Measurements from ENCODE around the gene RASSF7.
A peak's percentile ranks its signal among the peaks of the same experiment; 100 is the strongest.
"Not testable (repeated sequence)": the region's sequence is repeated elsewhere in the genome, so short reads cannot be mapped to it uniquely, and the experiment has no call there.

The RASSF7 gene, protein sequence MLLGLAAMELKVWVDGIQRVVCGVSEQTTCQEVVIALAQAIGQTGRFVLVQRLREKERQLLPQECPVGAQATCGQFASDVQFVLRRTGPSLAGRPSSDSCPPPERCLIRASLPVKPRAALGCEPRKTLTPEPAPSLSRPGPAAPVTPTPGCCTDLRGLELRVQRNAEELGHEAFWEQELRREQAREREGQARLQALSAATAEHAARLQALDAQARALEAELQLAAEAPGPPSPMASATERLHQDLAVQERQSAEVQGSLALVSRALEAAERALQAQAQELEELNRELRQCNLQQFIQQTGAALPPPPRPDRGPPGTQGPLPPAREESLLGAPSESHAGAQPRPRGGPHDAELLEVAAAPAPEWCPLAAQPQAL

DNA sequence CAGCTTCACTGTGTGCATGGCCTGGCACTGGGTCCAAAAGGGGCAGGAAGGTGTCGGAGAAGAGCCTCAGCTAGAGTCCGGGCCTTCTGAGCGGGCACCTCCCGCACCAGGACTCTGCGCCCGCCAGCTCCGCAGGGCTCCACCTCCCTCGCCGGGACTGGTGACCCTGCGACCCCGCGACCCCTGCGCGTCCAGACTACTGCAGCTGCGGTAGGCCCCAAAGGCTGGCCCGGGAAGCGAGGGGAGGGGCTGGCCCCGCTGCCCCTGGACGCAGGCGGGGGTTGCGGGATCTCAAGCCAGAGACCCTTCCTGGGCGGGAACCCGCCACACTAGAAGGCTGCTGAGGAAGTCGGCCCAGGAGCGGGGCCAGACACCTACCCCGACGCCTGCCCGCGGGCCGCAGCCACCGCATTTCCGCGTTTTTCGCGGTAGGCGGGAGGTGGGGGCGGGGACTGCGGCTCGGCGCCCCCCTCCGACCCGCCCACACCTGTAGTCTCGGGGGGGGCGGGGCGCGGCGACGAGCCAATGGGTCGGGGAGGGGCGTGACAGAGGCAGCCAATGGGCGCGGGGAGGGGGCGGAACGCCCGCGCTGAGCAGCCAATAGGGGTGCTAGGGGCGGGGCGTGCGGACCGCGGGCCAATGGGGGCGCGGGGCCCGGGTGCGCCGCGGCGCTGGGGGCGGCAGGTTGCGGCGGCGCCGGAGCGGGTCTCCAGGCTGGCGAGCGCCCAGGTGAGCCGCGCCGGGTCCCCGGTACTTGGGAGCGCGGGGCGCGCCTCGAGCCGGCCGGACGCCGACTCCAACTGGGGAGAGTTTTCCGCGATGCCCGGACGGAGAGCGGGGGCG is at the start of gene RASSF7, which contains the start of gene LMNTD2:
Gene RASSF7 (plus strand): TSS at position 666 of the 843 bp plus-strand sequence. CDS start 799 bp downstream, outside the sequence.
Gene LMNTD2 (minus strand): TSS at position 434 of the 843 bp plus-strand sequence. CDS start 22 bp downstream, at position 412.
- peak; percentile 89 for DNase-seq

DNA sequence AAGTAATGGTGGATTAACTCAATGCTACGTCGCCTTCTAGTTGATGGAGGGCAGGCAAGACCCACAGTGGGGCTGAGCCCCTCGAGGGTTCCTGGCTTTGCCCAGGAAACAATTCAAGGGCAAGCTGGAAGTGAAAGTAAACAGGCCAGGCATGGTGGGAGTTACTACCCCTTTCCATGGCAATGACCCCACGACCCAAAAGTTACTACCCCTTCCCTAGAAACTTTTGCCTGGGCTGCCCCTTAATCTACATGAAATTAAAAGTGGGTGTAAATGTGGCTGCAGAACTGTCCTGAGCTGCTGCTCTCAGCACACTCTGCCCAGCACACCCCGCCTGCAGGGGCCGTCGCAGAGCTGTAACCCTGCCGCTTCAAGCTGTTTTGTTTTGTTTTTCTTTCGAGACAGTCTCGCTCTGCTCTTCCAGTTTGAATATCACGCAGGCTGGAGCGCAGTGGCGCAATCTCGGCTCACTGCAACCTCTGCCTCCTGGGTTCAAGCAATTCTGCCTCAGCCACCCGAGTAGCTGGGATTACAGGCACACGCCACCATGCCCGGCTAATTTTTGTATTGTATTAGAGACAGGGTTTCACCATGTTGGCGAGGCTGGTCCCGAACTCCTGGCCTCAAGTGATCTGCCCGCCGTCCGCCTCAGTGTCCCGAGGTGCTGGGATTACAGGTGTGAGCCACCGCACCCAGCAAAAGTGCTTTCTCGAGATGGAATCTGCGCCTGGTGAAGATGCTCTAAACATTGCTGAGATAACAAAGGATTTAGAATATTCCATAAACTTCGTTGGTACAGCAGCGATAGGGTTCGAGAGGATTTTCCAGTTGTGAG is 47.8 kb upstream of the RASSF7 start:
- DNase-seq = no peak

DNA sequence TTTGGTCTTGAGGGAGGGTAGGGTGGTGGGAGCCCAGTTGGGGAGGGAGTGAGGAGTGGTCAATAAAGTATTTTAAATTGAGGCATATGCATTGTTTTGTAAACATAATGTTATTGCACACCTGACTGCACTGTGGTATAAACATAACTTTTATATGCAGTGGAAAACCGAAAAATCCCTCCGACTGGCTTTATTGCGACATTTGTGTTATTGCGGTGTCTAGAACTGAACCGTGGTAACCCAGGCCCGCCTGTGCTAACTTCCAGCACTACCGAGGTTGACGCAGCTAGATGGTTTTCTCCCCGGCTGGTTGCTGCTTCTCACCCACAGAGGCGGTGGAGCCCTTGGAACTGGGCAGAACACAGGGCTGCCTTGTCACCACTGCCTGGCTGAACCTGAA is 46.2 kb upstream of the RASSF7 start:
- DNase-seq = no peak

DNA sequence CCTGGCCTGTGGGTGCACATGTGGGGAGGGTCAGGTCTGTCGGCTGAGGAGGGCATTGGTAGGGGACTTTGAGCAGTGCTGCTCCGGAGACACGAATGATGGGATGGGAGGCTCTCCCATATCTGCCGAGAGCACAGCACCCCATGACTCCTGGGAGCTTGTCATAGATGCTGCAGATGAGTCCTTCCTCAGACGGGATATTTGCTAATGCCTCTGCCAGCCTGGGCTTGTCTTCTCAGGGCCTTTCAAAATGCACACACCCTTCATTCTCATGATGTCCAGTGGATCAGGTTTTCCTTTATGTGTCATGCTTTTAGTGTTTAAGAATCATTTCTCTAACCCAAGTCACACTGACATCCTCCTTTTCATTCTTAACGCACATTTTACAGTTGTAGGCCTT is 45.6 kb upstream of the RASSF7 start:
- no peak for DNase-seq

DNA sequence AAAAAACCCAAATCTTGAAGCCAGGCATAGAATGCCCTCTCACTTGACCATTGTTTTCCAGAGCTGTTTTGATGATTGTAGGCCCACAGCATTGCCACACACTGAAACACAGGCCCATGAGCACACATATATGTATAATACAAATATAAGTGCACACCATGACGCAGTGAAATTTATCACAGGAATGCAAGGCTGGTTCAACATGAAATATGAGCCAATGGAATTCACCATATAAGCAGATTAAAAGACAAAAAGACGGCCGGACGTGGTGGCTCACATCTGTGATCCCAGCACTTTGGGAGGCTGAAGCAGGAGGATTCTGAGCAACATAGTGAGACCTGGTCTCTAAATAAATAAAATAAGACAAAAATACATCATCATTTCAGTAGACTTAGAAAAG is 44.4 kb upstream of the RASSF7 start:
- DNase-seq = no peak

DNA sequence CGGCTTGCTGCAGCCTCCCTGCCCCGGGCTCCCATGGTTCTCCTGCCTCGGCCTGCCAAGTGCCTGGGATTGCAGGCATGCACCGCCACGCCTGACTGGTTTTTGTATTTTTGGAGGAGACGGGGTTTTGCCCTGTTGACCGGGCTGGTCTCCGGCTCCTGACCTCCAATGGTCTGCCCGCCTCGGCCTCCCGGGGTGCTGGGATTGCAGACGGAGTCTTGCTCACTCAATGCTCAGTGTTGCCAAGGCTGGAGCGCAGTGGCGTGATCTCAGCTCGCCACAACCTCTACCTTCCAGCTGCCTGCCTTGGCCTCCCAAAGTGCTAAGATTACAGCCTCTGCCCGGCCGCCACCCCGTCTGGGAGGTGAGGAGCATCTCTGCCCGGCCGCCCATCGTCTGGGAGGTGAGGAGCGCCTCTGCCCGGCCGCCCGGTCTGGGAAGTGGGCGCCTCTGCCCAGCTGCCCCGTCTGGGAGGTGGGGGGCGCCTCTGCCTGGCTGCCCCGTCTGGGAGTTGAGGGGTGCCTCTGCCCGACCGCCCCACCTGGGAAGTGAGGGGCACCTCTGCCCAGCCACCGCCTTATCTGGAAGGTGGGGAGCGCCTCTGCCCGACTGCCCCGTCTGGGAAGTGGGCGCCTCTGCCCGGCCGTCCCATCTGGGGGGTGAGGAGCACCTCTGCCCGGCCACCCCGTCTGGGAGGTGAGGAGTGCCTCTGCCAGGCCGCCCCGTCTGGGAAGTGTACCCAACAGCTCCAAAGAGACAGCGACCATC is 43.7 kb upstream of the RASSF7 start:
- not testable (repeated sequence) for DNase-seq

DNA sequence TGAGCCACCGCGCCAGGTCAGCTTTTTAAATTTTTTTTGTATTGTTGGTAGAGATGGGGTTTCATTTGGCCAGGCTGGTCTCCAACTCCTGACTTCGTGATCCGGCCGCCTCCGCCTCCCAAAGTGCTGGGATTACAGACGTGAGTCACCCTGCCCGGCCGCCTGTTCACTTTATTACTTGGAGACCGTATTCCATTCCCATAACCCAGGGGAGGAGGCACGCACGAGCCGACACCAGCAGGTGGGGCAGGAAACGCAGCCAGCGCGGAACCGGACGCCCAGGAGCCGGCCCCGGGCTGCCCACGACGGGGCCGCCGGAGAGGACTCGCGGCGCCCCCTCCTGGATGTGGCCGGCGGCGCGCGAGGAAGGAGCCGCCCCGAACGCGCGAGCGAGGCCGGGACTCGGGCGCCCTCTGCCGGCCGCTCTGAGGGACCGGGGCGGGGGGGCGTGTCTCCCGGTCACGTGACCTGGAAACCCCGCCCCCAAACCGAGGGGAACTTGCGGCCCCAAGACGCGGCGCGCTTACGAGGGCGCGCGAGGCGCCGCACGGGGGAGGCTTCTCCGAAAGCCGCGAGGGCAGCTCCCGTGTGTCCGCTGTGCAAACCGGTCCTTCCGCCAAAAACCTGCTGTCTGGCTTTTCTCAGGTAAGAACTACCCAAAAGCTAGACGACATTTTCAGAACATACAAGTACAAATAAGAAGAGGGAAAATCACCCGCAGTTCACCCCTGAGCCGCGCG is 42.1 kb upstream of the RASSF7 start:
- DNase-seq = no peak

DNA sequence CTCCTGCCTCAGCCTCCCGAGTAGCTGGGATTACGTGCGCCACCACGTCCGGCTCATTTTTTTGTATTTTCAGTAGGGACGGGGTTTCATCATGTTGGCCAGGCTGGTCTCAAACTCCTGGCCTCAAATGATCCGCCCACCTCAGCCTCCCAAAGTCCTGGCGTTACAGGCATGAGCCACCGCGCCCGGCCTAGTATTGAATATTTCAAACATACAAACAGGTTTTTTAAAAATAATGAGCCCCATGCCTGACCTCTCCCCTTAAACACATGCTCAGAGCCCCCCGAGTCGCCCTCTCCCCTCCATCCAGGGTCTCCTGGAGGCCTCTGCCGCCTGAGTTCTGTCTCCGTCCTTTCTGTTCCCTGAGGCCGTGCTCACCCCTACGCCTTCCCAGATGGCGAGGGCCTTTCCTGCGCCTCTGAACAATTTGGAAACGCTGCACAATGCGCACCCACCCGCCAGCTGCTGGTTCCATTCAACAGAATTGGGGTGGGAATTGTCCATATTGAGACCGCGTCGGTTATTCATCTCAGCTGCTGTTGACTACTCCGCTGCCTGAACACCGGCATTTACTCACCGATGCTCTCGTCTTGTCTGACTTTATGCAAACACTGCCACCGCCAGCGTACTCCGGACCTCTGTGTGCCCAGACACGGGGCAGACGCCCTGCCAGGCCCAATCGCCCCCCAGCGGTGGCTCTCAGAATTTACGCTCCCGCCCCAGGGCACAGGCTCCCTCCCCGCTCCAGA is 40.2 kb upstream of the RASSF7 start:
- DNase-seq = no peak

DNA sequence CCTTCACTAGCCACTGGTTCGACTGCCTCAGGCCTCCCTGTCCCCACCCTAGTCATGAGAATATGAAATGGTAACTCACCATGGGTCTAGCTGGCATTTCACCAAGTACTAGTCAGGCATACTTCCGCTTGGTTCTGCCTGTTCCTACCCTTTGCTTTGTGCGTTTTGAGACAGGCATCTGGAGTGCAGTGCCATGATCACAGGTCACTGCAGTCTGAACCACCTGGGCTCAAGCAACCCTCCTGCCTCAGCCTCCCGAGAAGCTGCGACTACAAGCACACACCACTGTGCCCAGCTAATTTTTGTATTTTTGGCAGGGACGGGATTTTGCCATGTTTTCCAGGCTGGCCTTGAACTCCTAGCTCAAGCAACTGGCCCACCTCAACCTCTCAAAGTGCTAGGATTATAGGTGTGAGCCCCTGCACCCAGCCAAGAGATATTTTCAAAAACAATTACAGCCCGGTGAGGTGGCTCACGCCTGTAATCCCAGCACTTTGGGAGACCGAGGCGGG is 39.5 kb upstream of the RASSF7 start:
- no peak for DNase-seq

DNA sequence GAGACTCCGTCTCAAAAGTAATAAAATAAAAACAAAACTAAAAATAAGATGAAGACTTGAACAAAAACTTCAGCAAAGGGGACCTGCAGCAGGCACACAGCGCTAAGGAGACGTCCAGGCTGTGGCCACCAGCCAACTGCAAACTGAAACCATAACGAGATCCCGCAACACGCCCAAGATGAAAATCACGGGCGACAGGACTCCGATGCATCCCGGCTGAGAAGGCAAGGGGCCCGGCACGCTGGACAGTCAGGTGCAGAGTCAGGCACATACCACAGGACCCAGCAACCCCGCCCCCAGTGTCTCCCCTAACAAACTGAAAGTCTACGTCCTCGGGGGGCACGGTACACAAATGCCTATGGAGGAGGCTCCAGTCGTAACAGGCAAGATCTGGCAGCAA is 34.6 kb upstream of the RASSF7 start:
- no peak for DNase-seq

DNA sequence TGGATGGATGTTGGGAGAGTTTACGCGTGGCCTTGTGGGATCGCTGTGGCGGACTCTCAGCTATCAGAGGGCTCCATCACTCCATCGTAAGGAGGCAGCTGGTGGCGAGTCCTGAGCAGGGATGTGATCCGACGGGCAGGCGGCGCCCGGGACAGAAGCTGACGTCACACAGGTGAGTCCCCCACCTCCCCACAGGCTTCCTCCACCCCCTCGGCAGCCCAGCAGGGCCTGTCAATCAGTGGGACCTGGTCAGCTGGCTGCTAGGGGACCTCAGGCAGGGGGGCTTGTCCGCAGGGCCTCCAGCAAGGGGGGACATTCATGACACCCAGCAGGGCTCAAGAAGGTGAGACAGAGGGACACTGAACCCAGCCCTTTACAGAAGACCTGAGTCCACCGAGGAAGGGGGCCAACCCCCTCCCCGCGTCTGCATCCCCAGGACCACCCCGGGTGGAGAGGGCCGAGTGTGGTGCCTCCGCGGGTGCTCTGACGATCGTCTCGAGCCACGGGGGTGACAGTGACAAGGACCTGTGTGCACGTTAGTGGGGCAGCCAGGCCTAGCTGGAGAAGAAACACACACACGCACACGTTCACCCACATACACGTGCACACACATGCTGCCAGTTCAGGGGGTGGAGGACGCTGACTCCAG is 32.5 kb upstream of the RASSF7 start:
- no peak for DNase-seq

DNA sequence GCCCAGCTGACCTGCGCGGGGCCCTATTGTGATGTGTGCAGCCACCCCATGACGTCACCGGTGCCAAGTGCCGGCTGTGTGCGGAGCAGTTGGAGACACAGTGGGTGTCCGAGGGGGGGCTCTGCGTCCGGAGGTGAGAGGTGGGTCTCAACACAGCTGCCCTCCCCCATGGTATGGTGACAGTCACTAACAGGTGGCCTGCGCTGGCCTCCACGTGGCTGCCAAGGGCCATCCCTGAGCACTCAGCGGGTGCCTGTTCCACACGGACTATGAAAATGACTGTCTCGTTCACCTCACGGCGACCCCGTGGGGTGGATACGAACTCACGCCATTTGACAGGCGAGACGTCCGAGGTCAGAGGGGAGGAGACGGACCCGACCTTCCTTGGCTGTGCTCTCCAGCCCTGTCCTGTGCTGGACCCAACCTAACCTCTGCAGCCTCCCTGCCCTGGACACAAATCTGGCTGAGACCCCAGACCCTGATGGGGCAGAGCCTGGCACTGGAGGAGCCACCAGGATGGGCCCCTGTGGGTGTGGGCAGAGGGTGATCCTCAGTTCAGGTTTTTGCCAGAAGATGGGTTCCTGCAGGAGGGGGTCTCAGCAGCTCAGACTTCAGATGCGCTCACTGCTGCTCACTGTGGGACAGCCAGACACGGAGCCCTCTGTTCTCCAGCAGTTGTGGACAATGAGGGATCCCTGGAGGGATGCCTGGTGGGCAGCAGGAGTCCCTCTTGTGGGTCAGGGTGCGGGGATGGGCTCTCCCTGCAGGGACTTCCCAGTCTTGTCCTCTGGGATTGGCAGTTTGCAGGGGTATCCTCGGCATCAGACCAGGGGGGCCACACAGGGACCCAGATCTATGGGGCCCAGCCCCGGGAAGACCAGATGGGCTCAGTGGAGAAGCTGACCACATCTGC is 31.7 kb upstream of the RASSF7 start:
- no peak for DNase-seq

DNA sequence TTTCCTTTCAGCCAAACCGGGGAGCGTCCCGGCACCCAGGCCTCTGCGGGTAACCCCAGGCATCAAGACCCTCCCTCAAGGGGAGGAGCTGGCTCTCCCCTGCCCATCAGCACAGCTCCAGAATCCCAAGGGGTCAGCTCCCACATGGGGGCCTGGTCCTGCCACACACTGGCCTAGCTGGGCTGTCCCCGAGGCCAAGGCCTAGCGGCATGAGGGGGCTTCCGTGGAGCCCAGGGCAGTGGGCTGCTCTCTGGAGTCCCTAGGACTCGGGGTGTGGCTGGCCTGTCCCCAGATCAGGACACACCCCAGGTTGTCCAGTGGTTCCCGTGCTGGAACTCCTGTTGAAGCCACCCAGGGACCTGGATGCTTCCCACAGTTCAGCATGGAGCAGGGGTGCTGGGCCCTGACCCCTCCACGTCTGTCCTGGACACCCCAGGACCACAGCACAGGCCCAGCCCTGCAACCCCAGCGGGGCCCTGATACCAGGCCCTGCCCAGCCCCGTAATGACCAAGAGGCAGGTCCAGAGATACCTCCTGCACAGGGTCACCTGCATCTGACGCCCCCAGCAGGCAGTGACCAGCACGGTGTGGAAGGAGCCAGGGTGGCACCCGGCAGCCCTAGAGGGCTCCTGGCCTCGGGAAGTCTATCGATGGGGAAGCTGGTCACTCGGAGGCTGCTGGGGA is 30.9 kb upstream of the RASSF7 start:
- no peak for DNase-seq

DNA sequence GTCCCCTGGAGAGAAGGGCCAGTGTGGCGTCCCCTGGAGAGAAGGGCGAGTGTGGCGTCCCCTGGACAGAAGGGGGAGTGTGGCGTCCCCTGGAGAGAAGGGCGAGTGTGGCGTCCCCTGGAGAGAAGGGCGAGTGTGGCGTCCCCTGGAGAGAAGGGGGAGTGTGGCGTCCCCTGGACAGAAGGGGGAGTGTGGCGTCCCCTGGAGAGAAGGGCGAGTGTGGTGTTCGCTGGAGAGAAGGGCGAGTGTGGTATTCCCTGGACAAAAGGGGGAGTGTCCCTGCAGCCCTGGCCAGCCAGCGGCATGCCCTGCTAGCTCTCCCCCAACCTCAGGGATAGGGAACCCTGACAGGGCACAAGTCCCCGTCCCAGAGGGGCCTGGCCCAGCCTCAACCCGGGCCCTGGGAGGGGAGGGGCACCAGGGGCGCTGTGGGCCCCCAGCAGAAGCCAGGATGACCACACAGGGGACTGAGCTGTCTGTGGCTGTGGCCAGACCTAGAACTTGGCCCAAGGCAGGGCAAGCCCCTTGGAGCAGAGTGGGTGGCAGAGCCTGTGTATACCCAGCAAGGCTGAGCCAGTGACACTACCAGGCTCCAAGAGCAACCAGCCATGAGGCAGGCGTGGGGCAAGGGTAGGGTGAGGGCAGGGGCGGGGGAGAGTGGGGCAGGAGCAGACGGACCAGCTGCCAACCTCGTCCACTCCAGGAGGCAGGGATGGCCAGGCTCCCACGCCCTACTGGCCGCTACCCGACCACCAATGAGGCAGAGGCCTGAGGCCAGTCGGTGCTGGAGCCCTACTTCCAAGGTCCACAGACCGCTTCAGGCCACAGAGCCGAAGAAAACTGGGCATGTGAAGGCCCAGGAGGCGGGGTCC is 29.6 kb upstream of the RASSF7 start:
- no peak for DNase-seq

DNA sequence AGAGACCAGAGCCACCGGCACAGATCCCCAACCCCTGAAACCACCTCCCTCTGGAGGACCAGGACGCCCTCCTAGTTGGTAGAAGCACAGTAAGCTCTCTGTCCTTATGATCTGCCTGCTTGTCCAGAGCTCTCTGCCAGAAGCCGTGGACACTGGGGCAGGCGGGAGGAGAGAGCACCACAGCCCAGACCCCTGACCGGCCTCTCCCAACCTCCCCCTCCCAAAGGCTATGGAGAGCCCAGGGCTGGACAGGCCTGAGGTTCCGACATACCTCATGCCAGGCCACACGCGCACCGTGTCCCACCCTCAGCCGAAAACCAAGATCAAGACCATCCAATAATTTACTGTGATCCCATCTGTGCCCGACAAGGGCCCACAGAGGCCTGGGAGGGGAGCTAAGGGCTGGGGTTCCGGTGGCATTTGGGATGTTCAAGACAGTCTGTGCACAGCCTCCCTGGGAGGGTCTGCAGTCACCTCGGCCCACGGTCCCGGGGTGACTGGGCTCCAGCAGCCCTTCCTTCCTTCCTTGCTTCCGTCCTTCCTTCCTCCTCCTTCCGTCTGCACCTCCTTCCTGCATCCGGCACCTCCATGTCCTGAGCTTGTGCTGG is 28.7 kb upstream of the RASSF7 start:
- no peak for DNase-seq

DNA sequence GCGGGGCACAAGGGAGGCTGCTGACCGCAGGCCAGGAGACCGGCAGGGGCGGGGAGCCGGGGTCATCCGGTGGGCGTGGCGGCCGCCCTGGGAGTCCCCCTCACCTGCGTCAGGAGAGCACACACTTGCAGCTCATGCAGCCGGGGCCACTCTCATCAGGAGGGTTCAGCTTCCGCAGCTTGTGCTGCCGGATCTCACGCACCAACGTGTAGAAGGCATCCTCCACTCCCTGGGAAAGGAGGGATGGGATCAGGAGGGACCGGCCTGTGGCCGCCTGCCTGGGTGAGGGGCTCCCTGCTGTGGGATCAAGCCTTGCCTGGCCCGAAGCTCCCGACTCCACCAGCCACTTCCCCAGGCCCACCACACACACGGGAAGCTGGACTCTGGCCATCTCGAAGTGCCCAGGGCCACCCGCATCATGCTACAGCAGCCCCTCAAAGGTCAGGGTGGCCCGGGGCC is 28.2 kb upstream of the RASSF7 start:
- DNase-seq = no peak
